ENCODE data around the gene ITGA1. TPM values are rescaled to one million over a fixed set of nuclear protein-coding genes. Genes with fewer than 3 reads are reported as not detected.
"Not testable (repeated sequence)": the region's sequence is repeated elsewhere in the genome, so short reads cannot be mapped to it uniquely, and the experiment has no call there.

ITGA1 gene
- total RNA-seq, 4 donors from 2014 or later, result 21.2 to 49.5 (median 43.1) TPM

DNA sequence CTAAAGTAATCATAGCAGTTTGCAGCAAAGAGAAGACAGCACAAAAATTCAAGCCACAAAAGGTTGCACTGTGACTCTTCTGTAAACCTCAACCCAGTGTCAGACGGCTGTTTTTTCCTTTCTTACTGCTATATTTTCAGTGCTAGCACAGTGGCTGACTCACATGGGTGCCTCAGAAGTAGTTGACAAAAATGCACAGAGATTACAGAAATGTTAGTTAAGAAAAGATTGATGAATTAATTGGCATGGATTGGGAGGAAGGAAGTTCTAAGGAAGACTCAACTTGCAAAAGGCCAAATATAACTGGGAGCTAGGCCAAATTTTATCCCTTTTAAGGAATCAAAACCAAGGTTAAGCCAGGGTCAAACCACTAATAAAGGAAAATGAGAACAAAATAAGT lies 43.7 kb upstream of the ITGA1 start:
- DNase-seq, result peak in 1 of 3 donors; percentile 49
- no peaks in the 10 kb centered on the region for H3K4me1 ChIP-seq
- no peaks in the 10 kb centered on the region for H3K36me3 ChIP-seq
- H3K27me3 ChIP-seq, result no peaks in the 10 kb centered on the region
- no peak overlapping the region for H3K4me3 ChIP-seq
- no peak for TF ChIP-seq POLR2A (IDR thresholded peaks at IDR 0.05)
- TF ChIP-seq, protein P1, sequence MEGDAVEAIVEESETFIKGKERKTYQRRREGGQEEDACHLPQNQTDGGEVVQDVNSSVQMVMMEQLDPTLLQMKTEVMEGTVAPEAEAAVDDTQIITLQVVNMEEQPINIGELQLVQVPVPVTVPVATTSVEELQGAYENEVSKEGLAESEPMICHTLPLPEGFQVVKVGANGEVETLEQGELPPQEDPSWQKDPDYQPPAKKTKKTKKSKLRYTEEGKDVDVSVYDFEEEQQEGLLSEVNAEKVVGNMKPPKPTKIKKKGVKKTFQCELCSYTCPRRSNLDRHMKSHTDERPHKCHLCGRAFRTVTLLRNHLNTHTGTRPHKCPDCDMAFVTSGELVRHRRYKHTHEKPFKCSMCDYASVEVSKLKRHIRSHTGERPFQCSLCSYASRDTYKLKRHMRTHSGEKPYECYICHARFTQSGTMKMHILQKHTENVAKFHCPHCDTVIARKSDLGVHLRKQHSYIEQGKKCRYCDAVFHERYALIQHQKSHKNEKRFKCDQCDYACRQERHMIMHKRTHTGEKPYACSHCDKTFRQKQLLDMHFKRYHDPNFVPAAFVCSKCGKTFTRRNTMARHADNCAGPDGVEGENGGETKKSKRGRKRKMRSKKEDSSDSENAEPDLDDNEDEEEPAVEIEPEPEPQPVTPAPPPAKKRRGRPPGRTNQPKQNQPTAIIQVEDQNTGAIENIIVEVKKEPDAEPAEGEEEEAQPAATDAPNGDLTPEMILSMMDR (IDR thresholded peaks at IDR 0.05), result no peak
- H3K9me3 ChIP-seq, result no peaks in the 10 kb centered on the region
- H3K27ac ChIP-seq, result peak overlapping the region; percentile 18 to 46 (median 30)

DNA sequence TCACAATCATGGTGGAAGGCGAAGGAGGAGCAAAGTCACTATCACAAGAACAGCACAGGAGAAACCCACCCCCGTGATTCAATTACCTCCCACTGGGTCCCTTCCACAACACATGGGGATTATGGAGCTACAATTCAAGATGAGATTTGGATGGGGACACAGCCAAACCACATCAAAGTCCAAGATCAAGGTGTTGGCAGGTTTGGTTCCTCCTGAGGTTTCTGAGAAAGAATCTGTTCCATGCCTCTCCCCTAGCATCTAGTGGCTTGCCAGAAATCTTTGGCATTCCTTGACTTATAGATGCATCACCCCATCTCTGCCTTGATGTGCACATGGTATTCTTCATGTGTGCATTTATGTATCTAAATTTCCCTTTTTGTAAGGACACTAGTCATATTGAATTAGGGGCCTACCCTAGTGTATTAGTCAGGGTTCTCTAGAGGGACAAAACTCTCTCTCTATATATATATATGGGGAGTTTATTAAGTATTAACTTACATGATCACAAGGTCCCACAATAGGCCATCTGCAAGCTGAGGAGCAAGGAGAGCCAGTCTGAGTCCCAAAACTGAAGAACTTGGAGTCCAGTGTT lies 42.8 kb upstream of the ITGA1 start:
- H3K4me3 ChIP-seq, H3K36me3 ChIP-seq, H3K4me1 ChIP-seq, DNase-seq, H3K27me3 ChIP-seq, H3K9me3 ChIP-seq: not testable (repeated sequence)
- H3K27ac ChIP-seq, result peak overlapping the region in 1 of 4 donors; percentile 46

DNA sequence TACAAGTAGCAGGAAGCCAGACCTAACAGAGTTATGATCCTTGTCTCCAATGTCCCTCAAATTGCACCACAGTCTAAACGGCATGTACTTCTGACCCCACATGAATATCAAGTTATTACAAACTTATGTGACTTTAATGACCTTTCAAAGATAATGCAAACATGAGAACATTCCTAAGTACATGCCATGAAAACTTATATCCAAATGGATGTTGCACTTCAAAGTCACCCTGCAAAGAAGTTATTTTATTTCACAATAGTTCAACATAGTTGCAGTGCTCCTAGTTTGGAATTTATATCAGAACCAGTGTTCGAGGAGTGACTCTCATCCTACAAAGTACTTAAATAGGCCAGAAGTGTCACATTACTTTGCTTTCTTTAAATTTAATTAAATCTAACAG lies 41.2 kb upstream of the ITGA1 start:
- H3K4me1 ChIP-seq, result no peaks in the 10 kb centered on the region
- TF ChIP-seq, protein P1 (IDR thresholded peaks at IDR 0.05), result no peak
- no peak for TF ChIP-seq POLR2A (IDR thresholded peaks at IDR 0.05)
- H3K4me3 ChIP-seq, result no peak overlapping the region
- no peaks in the 10 kb centered on the region for H3K9me3 ChIP-seq
- H3K36me3 ChIP-seq, result no peaks in the 10 kb centered on the region
- no peak for DNase-seq
- no peaks in the 10 kb centered on the region for H3K27me3 ChIP-seq
- H3K27ac ChIP-seq, result no peak overlapping the region

DNA sequence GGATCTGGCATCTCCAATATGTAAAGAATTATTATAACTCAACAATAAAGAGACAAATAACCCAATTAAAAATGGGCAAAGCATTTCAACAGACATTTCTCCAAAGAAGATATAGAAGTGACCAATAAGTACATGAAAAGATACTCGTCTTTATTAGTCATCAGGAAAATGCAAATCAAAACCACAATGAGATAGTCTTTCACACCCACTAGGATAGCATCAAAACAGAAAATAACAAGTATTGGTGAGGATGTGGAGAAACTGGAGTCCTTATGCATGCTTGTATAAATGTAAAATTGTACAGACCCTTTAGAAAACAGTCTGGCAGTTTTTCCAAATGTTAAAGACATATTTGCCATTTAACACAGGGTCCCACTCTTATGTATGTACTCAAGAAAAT lies 39.1 kb upstream of the ITGA1 start:
- Histone ChIP-seq H3K27ac (no peak overlapping the region), H3K27me3 (no peaks in the 10 kb centered on the region), H3K4me1 (no peaks in the 10 kb centered on the region), H3K4me3 (no peak overlapping the region), H3K36me3 (no peaks in the 10 kb centered on the region), H3K9me3 (no peaks in the 10 kb centered on the region)
- TF ChIP-seq POLR2A (IDR thresholded peaks at IDR 0.05), result no peak
- DNase-seq, result no peak

DNA sequence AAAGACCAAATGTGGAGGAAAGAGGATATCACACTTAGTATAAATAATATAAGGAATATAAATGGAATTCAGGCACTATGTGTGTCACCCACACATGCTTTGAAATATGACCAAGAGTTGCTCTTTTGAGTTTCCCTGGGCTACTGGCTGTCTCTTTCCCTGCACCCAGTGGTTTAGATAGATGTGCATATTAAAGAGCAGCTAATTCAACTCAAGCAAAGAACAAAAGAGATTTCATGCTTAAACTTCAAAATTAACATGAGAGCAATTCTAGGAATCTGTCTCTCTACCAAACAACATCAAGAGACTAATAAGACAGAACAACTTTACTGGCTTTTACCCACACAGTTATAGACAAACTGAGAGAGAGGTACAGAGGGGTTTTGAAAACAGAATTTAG lies 38.0 kb upstream of the ITGA1 start:
- Histone ChIP-seq H3K27me3 (no peaks in the 10 kb centered on the region), H3K9me3 (no peaks in the 10 kb centered on the region), H3K4me1 (no peaks in the 10 kb centered on the region), H3K36me3 (no peaks in the 10 kb centered on the region), H3K4me3 (no peak overlapping the region), H3K27ac (no peak overlapping the region)
- TF ChIP-seq, protein P1 (IDR thresholded peaks at IDR 0.05), result no peak
- no peak for TF ChIP-seq POLR2A (IDR thresholded peaks at IDR 0.05)
- no peak for DNase-seq

DNA sequence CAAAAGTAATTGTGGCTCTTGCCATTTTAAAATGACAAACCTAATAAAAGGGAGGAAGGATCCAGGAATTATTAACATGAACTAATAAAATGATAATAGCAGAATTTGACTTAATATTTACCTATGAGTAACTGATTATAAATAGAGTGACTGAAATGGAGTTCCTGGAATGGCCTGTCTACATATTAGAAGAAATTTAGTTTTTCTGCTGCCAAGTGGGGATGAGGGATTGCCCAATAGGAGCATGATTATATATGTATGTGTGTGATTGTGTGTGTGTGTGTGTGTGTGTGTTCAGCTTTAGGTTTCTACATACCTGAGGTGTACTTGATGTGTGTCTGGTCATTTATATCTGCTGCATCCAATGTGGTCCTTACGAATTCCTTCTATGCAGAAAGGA lies 36.6 kb upstream of the ITGA1 start:
- H3K36me3 ChIP-seq, result no peaks in the 10 kb centered on the region
- no peak overlapping the region for H3K4me3 ChIP-seq
- no peaks in the 10 kb centered on the region for H3K9me3 ChIP-seq
- no peak overlapping the region for H3K27ac ChIP-seq
- TF ChIP-seq POLR2A (IDR thresholded peaks at IDR 0.05), result no peak
- TF ChIP-seq, protein P1 (IDR thresholded peaks at IDR 0.05), result no peak
- no peaks in the 10 kb centered on the region for H3K4me1 ChIP-seq
- no peak for DNase-seq
- no peaks in the 10 kb centered on the region for H3K27me3 ChIP-seq

DNA sequence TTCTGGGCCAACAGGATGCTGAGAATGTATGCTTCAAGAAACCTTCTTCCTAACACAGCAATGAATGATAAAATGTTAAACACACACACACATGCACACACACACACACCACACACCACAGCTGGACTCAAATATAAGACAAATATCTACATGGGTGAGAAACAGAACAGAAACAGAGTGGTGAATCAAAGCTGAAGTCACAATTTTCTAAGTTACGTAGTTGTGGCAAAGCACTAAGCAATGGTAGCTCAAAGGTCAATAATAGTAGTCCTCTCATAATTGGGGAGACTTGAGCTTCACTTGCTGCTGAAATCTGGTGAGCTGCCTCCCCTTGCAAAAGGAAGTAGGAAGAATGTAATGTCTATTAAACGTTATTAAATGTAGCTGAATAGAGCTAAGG lies 33.7 kb upstream of the ITGA1 start:
- TF ChIP-seq, protein P1 (IDR thresholded peaks at IDR 0.05), result no peak
- TF ChIP-seq POLR2A (IDR thresholded peaks at IDR 0.05), result no peak

More for the DNA sequence above, 33.7 kb upstream of the ITGA1 start:
- no peak overlapping the region for H3K27ac ChIP-seq
- H3K9me3 ChIP-seq, result no peaks in the 10 kb centered on the region
- H3K27me3 ChIP-seq, result no peaks in the 10 kb centered on the region
- no peak overlapping the region for H3K4me3 ChIP-seq
- H3K4me1 ChIP-seq, result no peaks in the 10 kb centered on the region
- DNase-seq, result no peak
- no peaks in the 10 kb centered on the region for H3K36me3 ChIP-seq
